HG03354 (cell line): ENCODE results near the gene ALKBH1.
"Not testable (repeated sequence)": the region's sequence is repeated elsewhere in the genome, so short reads cannot be mapped to it uniquely, and the experiment has no call there.

ENCODE experiments used
- ATAC-seq: cut with Tn5 transposase; IDR thresholded peaks from one replicate; pipeline ENCODE4 v1.9.1; 2021; ENCODE audit warnings: mild to moderate bottlenecking; ENCODE audit not compliant: unreplicated experiment, poor library complexity, severe bottlenecking

ALKBH1 gene, protein sequence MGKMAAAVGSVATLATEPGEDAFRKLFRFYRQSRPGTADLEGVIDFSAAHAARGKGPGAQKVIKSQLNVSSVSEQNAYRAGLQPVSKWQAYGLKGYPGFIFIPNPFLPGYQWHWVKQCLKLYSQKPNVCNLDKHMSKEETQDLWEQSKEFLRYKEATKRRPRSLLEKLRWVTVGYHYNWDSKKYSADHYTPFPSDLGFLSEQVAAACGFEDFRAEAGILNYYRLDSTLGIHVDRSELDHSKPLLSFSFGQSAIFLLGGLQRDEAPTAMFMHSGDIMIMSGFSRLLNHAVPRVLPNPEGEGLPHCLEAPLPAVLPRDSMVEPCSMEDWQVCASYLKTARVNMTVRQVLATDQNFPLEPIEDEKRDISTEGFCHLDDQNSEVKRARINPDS

DNA sequence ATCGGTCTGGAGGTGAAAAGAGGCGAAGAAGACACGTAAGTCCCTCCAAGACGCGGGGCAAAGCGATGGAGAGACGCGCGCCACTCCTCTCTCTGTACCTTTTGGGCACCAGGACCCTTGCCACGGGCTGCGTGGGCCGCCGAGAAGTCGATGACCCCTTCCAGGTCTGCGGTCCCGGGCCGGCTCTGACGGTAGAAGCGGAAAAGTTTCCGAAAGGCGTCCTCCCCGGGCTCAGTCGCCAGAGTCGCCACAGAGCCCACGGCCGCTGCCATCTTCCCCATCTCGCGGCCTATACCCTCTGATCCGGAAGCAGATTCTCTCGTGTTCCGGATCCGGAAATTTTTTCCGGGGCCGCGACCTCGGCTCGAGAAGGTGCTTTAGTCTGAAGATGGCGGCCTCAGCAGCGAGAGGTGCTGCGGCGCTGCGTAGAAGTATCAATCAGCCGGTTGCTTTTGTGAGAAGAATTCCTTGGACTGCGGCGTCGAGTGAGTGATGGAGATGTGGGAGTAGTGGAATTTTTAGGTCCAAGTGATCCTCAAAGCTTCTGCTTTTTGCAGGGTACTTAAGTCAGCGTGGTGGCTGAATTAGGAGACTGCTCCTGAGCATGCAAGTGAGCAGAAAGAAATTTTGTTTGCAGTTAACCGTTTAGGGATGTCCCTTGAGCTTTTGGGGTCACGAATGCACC is at the start of gene ALKBH1, which contains the start of gene SLIRP:
ALKBH1 (minus strand) TSS at position 300 of the 685 bp plus-strand sequence; CDS start at position 281, 19 bp downstream.
SLIRP (plus strand) TSS at position 380 of the 685 bp plus-strand sequence; CDS start at position 389, 9 bp downstream.
- ATAC-seq, result peak; percentile 99

DNA sequence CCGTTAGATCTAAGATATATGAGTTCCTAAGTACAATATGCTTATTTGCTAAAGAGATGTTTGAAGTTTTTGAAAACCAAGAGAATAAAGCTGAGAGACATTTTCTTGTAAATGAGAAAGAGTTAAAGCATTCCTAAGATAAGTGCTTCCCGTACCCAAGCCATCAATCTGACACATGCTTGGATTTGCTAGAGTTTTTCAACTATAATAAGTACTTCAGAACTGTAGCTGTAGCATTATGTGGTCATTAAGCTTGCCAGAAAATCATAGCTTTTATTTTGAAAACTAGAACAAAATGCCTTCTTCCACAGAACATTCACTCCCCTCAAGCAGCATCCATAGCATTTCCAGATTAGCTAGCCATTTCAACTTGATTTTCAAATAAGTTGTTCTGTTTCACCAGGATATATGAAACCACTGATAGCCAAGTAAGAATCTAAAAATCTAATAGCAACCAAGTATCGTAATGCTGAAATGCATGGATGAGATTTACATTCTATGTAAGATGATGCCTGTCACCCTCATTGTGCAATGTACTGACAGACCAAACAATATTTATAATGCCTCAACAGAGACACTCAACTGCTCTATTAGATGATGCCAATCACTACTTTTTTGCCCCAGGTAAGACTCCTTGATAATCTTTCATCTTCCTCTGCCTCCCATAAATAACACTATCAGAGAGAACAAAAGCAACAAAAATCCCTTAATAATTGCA is 45.1 kb upstream of the ALKBH1 start:
- no peak for ATAC-seq

DNA sequence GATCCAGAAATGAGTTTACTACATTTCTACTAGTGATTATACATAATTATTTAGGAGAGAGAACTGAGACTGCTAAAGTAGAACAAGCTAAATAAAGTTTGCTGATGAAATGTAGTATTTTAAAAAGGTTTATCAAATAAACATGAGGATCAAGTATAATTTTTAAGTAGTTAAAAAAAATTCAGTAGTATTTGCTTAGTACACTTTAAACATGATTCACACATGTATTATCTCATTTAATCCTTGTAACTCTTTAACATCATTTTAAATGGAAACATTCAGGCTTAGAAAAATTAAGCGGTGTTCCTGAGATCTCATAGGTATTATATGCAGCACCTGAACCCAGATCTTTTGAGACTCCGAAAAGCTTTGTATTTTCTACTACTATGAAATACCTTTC is 44.4 kb upstream of the ALKBH1 start:
- no peak for ATAC-seq

DNA sequence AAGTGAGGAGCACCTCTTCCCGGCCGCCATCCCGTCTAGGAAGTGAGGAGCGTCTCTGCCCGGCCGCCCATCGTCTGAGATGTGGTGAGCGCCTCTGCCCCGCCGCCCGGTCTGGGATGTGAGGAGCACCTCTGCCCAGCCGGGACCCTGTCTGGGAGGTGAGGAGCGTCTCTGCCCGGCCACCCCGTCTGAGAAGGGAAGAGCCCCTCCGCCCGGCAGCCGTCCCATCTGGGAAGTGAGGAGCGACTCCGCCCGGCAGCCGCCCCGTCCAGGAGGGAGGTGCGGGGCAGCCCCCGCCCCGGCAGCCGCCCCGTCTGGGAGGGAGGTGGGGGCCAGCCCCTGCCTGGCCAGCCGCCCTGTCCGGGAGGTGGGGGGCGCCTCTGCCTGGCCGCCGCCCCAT is 39.6 kb upstream of the ALKBH1 start:
- not testable (repeated sequence) for ATAC-seq

DNA sequence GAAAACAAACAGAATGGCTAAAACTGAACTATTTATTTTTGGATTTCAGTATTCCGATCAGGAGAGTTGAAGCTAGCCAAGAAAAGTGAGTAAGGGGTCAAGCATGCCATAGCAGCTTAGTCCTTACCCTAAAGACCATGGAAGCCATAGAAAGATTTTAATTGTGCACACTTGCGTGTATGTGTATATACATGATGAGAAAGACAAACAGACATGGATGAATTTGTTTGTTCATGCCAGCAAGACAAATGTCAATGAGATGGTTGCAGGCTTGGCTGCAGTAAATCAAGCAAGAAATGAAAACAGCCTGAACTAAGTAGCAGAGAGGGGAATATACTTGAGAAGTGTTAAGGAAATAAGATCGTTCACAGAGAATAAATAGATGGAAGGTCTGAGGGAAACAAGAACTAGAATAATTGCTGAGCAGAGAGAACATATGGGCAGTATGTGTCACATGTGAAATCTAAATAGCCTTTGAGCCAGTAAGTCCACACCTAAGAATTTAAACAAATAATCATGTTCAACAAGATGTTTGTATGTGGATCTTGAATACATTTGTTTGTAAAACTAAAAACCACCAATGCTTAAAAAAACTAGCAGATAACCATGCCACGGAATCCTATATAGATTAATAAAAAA is 38.4 kb upstream of the ALKBH1 start:
- no peak for ATAC-seq

DNA sequence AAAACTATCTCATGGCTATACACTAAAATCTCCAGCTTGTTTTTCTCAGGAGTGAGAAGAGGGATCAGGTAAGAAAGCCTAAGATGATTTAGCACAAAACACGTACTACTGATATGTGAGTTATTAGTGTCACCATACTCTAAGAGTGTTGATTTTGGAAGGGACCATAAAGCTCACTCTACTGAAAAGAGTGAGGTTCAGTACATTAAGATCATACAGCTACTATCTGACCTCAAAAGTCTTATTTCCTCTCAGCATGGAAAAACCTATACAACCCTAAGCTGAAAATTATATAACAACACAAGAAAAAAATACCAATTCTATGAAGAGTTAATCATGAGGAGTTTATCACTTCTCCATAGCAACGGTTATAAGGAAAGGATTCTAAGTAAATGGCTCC is 33.6 kb upstream of the ALKBH1 start:
- no peak for ATAC-seq

DNA sequence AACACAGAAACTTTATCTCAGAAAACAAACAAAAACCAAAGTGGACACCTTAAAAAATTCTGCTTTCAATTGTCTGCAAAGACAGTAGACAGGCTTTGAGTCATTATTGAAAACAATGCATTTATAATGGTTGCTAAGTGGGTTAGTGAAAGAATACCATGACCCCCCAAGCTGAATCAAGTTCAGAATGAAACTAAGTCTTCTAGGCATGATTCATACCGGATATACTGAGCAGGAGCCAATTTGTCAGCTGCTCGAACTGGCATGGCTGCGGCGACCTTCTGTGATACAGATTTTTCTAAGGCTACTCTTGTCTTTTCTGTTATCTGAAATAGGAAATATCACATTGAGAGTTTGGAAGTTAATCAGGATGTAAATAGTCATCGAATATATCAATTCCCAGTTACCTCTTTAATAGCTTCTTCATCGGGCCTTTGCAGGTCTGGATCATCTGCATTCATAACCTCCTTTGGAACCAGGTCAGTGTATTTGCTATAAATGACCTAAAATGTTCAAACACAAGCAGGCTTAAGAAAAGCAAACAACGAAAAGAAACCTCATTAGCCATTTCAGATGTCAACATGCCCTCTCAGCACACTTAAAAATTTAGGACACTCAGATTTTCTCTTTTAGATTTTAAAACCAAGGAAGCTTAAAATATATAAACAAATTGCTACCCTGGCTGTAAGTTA is 30.9 kb upstream of the ALKBH1 start:
- no peak for ATAC-seq

DNA sequence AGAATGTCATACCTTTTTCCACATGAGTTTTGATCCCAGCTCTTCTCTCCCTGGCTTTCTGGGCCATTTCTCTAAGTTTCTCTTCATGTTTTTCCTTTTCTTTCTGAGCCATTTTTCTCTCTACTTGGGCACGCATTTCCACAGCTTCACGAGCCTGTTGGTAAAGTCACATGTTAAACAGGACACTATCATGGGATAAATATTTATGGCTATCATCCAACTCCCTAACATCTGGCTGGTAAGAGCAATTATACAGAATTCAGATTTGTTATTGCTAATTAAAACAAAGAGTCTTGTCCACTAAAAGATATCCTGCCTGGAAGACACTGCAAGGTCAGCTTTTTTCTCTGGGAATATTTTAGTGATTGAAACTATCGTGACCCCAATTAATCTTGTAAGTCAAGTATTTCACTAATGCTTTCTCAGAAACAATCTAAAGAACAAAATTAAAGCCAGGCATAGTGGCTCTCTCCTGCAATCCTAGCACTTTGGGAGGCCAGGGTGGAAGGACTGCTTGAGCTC is 23.2 kb upstream of the ALKBH1 start:
- ATAC-seq, result no peak

DNA sequence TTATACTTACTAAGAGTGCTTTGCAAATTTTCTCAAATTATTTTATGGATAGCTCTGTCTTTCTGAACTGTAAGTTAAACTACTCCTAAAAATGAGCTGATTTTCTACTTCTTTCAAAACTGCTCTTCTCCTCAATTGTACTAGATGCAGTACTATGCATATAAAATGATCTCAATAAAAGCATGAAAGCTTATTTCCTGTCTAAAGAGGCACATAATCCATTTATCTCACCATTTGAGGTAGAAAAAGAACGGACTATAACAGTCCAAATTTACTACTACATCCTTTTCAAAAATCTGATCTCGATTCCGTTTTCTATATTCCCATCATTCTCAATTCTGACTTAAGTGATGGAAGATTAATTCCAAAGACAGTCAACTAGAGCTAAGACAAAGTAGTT is 14.5 kb upstream of the ALKBH1 start:
- ATAC-seq, result no peak

DNA sequence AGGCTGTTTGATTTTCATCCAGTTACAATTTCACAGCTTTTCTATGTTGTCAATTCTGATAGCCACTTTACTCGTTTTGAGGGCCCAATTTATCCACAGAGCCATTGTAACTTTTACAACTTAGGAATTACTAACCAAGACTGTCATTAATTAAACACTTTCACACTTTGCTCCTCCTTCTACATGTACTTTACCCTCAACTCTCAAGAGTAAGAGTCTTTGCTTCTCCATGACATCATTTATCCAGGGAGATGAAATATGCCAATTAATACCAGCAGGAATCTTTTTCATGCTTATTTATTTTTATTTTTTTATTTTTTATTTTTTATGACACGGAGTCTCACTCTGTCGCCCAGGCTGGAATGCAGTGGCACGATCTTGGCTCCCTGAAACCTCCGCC is 13.6 kb upstream of the ALKBH1 start:
- no peak for ATAC-seq

DNA sequence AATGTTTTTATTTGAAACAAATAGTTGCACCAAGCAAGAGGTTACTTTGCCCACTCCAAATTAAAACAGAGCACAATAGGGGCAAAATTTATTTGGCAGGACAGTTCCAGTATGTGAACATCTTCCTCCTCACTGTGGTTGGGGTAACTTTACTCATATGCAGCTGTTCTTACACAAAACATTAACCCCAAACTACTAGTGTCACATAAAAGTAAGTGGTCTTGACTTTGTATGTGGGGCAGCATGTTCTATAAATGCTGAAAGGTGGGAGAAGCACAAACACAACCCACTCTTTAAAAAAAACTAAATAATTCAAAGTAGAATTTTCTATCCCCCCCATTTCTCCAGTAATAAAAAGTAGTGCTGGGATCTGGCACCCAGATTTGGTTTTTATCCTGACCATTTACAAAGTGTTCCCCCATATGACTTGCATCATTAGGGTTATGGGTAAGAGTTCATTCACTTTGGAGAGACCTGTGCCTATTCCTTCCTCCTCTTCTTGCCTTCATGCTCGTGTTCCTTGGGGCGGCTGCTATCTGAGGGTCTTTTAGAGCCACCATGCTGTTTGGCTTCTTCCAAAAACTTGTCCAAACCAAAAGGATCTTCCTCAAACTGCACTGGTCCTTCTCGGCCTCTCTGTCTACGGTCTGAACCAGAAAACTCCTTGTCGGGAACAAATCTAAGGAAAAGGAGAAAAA is 9.9 kb upstream of the ALKBH1 start:
- ATAC-seq, result no peak

DNA sequence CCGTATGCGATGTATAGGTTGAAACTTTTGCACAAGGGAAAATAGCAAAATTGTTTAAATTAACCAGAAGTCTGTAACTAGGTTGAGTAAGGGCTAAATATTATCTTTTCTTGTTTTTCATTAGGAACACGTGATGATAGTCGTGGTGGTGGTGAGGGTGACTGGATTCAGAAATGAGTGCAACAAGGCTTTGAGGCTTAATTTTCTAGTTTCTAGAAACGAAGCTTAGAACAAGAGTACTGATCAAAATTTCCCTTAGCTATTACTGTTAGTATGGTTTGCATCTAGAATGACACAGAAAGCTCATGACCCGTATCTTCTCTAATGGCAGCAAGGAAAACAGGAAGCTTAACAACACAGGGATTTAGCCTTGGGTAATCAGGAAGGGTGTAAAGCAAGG is 7.1 kb upstream of the ALKBH1 start:
- ATAC-seq, result no peak

DNA sequence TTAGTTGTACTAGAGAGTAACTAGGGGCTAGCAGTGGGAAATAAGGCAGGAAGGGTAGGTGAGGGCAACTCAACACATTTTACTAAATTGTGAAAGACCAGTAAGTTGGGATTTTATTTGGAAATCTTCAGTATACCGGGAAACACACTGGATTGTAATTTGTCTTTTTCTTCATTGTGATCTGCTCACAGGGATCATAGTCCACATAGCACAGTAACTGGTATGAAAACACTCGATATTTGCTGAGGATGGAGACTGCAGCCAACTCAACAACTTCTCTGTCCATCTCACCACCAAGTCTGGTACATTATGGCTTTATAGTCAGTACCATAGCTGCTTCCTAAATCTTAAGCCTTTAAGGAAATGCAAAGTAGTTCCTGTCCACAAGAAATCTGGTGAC is 2.5 kb upstream of the ALKBH1 start:
- no peak for ATAC-seq

DNA sequence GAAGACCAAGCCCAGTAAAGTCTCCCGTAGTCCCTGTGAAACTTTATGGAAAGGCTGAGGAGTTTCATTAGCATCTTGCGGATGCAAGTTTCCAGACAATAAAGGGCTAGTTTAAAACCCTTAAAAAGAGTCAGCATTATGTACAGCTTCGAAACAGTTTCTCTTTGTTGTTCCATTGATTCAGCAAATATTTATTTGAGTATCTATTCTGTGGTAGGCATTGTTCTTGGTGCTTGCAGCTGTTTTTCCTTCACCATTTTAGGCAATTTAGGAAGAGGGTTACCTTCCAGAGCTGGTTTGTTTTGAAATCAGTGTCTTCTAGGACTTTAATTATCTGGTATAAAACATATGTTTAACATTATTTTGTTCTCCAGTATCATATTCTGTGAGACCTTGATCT is 1.6 kb upstream of the ALKBH1 start:
- ATAC-seq, result no peak

DNA sequence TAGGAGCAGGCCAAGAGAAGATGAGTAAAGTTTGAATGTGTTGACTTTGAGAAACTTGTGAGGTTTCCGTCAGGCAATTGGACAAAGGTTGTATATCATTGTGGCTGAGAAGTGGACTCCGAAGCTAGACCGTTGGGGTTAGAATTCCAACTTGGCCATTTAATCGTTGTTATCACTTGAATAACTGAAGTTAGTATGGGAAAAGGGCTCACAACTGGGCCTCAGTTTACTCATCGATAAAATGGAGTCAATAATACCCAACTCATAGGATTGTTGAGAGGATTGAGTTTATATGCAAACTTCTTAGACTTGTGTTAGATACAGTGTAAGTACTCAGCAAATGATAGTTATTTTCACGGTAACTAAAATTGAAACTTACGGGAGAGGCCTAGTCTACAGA is 926 bp upstream of the ALKBH1 start:
- no peak for ATAC-seq

DNA sequence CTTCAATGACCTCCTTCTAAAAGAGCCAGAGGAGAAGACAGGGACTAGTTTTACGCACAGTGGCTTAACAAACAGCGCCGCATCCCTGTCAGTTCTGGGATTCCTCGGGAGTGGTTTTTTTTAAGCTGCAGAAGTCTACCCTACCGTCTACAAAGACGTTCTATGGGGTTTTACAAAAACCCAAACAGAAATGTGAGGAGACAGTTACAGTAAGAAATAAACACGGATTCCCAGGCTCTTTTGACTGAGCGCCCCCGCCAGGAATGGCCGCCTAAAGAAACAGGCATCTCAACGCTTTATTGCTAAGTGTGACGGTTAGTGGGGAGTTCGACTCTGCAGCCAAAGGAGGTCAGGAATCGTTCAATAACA is 484 bp downstream of the ALKBH1 start:
- ATAC-seq, result peak; percentile 28

DNA sequence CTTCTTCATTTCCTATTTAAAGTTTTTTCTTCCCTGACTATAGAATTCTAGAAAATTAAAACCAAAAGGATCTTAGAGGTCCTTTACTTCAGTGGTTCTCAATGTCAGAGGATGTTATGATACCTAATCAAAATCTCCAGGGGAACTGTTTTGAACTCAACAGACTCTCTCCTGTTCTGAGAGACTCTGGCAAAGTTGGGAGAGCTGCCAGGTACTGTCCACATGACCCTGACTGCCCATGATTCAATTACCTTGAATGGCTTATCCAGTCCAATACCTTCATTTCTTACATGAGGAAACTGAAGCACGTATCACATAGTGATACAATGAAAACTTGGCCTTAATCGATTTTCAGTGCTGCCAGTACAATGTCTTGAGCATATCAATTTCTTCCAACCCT is 16.6 kb downstream of the ALKBH1 start:
- no peak for ATAC-seq

DNA sequence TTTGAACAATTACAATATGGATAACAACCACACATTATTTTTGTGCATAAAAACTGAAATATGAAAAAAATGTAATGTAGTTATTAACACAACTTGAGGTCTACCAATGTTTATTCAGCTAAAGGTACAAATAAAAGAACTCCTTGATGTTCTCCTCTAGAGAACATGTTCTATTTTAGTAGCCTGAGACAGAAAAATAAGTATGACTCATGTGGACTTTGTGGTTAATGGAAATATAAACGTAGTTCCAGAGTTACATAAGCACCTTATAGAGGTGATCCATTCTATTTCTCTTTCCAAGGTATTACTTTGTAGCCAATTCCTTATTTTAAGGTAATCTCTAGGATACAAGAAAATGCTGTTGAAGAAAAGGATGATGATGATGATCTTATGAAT is 25.7 kb downstream of the ALKBH1 start:
- no peak for ATAC-seq
